HepG2 (cell line): ENCODE results near the gene CASKIN2. TPM values are rescaled to one million over a fixed set of nuclear protein-coding genes. Genes with fewer than 3 reads are reported as not detected.
A peak's percentile ranks its signal among the peaks of the same experiment; 100 is the strongest.

Source experiments
- KDM6A ChIP-seq: IDR thresholded peaks from 2 replicates; pipeline ENCODE4 v1.6.1; 2016; ENCODE audit warnings: low read depth
- SNAI1 ChIP-seq: sonication (generic); formaldehyde crosslinking; IDR thresholded peaks from 2 replicates; pipeline ENCODE4 v1.5.0; 2020; ENCODE audit warnings: mild to moderate bottlenecking, missing genetic modification reagents, borderline replicate concordance
- SP4 ChIP-seq: sonication (generic); formaldehyde crosslinking; IDR thresholded peaks from 2 replicates; pipeline ENCODE4 v1.8.1; 2023; ENCODE audit warnings: mild to moderate bottlenecking, missing genetic modification reagents
- TEAD3 ChIP-seq: optimal IDR thresholded peaks from 2 replicates; pipeline ENCODE3; 2016; ENCODE audit warnings: borderline replicate concordance
- ZNF24 ChIP-seq: fragments of 450-650 bp; IDR thresholded peaks from 2 replicates; pipeline ENCODE4 v1.6.1; 2017; ENCODE audit warnings: antibody characterized with exemption, mild to moderate bottlenecking
- ZNF263 ChIP-seq: sonication (generic); formaldehyde crosslinking; IDR thresholded peaks from 2 replicates; pipeline ENCODE4 v1.4.0; 2020; ENCODE audit warnings: missing genetic modification reagents
- ZNF333 ChIP-seq: sonication (generic); formaldehyde crosslinking; IDR thresholded peaks from 2 replicates; pipeline ENCODE4 v1.4.0; 2020; ENCODE audit warnings: mild to moderate bottlenecking, missing genetic modification reagents, borderline replicate concordance
- ZNF383 ChIP-seq: sonication (generic); formaldehyde crosslinking; IDR thresholded peaks from 2 replicates; pipeline ENCODE4 v1.4.0; 2020; ENCODE audit warnings: missing genetic modification reagents, mild to moderate bottlenecking, borderline replicate concordance
- ZNF674 ChIP-seq: sonication (generic); formaldehyde crosslinking; IDR thresholded peaks from 2 replicates; pipeline ENCODE4 v1.5.0; 2020; ENCODE audit warnings: low read depth, mild to moderate bottlenecking, missing genetic modification reagents
- ZNF75D ChIP-seq: sonication (generic); formaldehyde crosslinking; IDR thresholded peaks from 2 replicates; pipeline ENCODE4 v1.8.1; 2023; ENCODE audit warnings: missing genetic modification reagents, mild to moderate bottlenecking, borderline replicate concordance
- ZNF878 ChIP-seq: sonication (generic); formaldehyde crosslinking; IDR thresholded peaks from 2 replicates; pipeline ENCODE4 v1.8.1; 2023; ENCODE audit warnings: mild to moderate bottlenecking, missing genetic modification reagents, moderate library complexity
- polyA plus RNA-seq, 8 experiments: library from polyadenylated mRNA; depleted of rRNA in 3 of 8; stranded (reverse) in 7 of 8; unstranded in 1 of 8; fragments of >200 nt; fragmentation: Illumina TruSeq in 4 of 8; extraction: Trizol in 4 of 8; gene quantifications; 2 replicates each; pipeline versions ENCODE4 v1.2.1 to v1.2.3, GENCODE V29; 2011 to 2016; ENCODE audit warnings: low read depth in 4 of 8, missing spikeins in 1 of 8, mixed read lengths in 1 of 8; ENCODE audit not compliant: insufficient read depth in 1 of 8
- total RNA-seq, 5 experiments: library from RNA; depleted of rRNA; stranded (reverse); fragments of >200 nt; fragmentation: Illumina TruSeq; extraction: Trizol; gene quantifications; 2 replicates each; pipeline ENCODE4 v1.2.3, GENCODE V29; 2016; ENCODE audit warnings: low read depth in 1 of 5
- TF ChIP-seq, protein P1 (sequence below): sonication (generic); formaldehyde crosslinking; IDR thresholded peaks from 2 replicates; pipeline ENCODE4 v1.8.1; 2022; ENCODE audit warnings: mild to moderate bottlenecking, missing genetic modification reagents
- TF ChIP-seq, protein P2 (sequence below): sonication (generic); formaldehyde crosslinking; IDR thresholded peaks from 2 replicates; pipeline ENCODE4 v1.9.0; 2021; ENCODE audit warnings: missing genetic modification reagents, mild to moderate bottlenecking, borderline replicate concordance
- TF ChIP-seq, protein P3 (sequence below): sonication (generic); formaldehyde crosslinking; IDR thresholded peaks from 2 replicates; pipeline ENCODE4 v1.4.0; 2020; ENCODE audit warnings: missing genetic modification reagents
- TF ChIP-seq, protein P4 (sequence below), 2 experiments: sonication (generic) in 1 of 2; formaldehyde crosslinking in 1 of 2; IDR thresholded peaks; 2 replicates each; pipeline versions ENCODE4 v1.4.0 to v1.6.1; 2018 to 2020; ENCODE audit warnings: missing genetic modification reagents in 2 of 2, borderline replicate concordance in 1 of 2, low read depth in 1 of 2, mild to moderate bottlenecking in 1 of 2, missing biosample characterization in 1 of 2
- TF ChIP-seq, protein P5 (sequence below): sonication (generic); formaldehyde crosslinking; IDR thresholded peaks from 2 replicates; pipeline ENCODE4 v1.4.0; 2020; ENCODE audit warnings: missing genetic modification reagents, borderline replicate concordance

Gene CASKIN2
- total and polyA plus RNA-seq, 2 of the 13 experiments (the other 11 are each of a cell fraction or from before 2014, with no cell fraction given), result 5.2 to 7.8 TPM

DNA sequence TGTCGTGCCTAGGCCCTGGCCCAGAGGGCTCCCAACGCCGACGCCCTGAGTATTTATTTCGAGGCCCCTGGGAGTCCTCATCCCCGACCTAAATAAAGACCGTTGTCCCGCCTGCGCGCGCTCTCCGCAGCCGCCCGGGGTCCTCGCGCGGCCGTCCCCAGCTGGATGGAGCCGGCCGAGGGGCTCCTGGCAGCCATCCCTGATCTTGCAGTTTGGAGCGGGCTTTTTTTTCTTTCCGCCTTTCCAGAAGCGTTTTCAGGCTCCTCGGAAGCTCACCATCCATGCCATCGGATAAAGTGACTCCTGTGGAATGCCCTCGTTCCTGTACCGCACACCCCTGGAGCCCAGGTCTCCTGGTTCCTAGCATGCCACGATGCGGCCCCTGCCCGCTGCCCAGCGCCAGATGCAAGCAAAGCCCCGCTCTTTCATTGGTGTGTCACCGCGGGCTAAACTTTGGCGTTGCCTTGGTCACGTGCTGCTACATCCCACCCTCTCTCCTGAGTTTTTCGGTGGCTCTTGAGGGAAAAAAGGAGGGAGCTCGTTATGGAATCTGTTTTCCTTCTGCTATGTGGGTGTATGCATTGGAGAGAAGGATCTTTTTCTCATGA is 58.2 kb downstream of the CASKIN2 start (continued):
- TF ChIP-seq, protein P1, sequence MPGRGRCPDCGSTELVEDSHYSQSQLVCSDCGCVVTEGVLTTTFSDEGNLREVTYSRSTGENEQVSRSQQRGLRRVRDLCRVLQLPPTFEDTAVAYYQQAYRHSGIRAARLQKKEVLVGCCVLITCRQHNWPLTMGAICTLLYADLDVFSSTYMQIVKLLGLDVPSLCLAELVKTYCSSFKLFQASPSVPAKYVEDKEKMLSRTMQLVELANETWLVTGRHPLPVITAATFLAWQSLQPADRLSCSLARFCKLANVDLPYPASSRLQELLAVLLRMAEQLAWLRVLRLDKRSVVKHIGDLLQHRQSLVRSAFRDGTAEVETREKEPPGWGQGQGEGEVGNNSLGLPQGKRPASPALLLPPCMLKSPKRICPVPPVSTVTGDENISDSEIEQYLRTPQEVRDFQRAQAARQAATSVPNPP, result no peak
- TF ChIP-seq, protein P2, sequence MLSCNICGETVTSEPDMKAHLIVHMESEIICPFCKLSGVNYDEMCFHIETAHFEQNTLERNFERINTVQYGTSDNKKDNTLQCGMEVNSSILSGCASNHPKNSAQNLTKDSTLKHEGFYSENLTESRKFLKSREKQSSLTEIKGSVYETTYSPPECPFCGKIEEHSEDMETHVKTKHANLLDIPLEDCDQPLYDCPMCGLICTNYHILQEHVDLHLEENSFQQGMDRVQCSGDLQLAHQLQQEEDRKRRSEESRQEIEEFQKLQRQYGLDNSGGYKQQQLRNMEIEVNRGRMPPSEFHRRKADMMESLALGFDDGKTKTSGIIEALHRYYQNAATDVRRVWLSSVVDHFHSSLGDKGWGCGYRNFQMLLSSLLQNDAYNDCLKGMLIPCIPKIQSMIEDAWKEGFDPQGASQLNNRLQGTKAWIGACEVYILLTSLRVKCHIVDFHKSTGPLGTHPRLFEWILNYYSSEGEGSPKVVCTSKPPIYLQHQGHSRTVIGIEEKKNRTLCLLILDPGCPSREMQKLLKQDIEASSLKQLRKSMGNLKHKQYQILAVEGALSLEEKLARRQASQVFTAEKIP (CRISPR knock-in tag), result no peak
- TF ChIP-seq, protein P3, sequence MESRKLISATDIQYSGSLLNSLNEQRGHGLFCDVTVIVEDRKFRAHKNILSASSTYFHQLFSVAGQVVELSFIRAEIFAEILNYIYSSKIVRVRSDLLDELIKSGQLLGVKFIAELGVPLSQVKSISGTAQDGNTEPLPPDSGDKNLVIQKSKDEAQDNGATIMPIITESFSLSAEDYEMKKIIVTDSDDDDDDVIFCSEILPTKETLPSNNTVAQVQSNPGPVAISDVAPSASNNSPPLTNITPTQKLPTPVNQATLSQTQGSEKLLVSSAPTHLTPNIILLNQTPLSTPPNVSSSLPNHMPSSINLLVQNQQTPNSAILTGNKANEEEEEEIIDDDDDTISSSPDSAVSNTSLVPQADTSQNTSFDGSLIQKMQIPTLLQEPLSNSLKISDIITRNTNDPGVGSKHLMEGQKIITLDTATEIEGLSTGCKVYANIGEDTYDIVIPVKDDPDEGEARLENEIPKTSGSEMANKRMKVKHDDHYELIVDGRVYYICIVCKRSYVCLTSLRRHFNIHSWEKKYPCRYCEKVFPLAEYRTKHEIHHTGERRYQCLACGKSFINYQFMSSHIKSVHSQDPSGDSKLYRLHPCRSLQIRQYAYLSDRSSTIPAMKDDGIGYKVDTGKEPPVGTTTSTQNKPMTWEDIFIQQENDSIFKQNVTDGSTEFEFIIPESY (CRISPR knock-in tag), result peak; percentile 47; the same call in 1 of the 2 replicates
- TF ChIP-seq ZNF24 (no peak), SP4 (peak; percentile 65; the same call in 1 of the 2 replicates), ZNF263 (CRISPR knock-in tag) (no peak), KDM6A (CRISPR knock-in tag) (no peak), TEAD3 (CRISPR knock-in tag) (no peak), ZNF674 (CRISPR knock-in tag) (no peak), ZNF75D (no peak), ZNF333 (CRISPR knock-in tag) (no peak), SNAI1 (CRISPR knock-in tag) (peak; percentile 55; the same call in 1 of the 2 replicates), ZNF383 (0 out of 2 replicates have a peak, but pooled peaks have one; percentile 64), ZNF878 (no peak)
- TF ChIP-seq, protein P4, sequence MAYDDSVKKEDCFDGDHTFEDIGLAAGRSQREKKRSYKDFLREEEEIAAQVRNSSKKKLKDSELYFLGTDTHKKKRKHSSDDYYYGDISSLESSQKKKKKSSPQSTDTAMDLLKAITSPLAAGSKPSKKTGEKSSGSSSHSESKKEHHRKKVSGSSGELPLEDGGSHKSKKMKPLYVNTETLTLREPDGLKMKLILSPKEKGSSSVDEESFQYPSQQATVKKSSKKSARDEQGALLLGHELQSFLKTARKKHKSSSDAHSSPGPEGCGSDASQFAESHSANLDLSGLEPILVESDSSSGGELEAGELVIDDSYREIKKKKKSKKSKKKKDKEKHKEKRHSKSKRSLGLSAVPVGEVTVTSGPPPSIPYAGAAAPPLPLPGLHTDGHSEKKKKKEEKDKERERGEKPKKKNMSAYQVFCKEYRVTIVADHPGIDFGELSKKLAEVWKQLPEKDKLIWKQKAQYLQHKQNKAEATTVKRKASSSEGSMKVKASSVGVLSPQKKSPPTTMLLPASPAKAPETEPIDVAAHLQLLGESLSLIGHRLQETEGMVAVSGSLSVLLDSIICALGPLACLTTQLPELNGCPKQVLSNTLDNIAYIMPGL (CRISPR knock-in tag; IDR thresholded peaks at IDR 0.05; ENCODE audit: borderline replicate concordance in 1 of 2, low read depth in 1 of 2), result no peak; a peak in 2 of 4 replicates
- TF ChIP-seq, protein P5, sequence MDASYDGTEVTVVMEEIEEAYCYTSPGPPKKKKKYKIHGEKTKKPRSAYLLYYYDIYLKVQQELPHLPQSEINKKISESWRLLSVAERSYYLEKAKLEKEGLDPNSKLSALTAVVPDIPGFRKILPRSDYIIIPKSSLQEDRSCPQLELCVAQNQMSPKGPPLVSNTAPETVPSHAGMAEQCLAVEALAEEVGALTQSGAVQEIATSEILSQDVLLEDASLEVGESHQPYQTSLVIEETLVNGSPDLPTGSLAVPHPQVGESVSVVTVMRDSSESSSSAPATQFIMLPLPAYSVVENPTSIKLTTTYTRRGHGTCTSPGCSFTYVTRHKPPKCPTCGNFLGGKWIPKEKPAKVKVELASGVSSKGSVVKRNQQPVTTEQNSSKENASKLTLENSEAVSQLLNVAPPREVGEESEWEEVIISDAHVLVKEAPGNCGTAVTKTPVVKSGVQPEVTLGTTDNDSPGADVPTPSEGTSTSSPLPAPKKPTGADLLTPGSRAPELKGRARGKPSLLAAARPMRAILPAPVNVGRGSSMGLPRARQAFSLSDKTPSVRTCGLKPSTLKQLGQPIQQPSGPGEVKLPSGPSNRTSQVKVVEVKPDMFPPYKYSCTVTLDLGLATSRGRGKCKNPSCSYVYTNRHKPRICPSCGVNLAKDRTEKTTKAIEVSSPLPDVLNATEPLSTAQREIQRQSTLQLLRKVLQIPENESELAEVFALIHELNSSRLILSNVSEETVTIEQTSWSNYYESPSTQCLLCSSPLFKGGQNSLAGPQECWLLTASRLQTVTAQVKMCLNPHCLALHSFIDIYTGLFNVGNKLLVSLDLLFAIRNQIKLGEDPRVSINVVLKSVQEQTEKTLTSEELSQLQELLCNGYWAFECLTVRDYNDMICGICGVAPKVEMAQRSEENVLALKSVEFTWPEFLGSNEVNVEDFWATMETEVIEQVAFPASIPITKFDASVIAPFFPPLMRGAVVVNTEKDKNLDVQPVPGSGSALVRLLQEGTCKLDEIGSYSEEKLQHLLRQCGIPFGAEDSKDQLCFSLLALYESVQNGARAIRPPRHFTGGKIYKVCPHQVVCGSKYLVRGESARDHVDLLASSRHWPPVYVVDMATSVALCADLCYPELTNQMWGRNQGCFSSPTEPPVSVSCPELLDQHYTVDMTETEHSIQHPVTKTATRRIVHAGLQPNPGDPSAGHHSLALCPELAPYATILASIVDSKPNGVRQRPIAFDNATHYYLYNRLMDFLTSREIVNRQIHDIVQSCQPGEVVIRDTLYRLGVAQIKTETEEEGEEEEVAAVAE (CRISPR knock-in tag), result no peak
